NCI-H446 treated with DMSO at 0.1 percent for 48 hours (cell line): ENCODE results near the gene HSPBP1.
A peak's percentile ranks its signal among the peaks of the same experiment; 100 is the strongest.

ENCODE experiments used
- DNase-seq: peaks from one replicate; lab custom pipeline; 2025; lab: John Stamatoyannopoulos, UW

The HSPBP1 gene

GRCh38 chr19:55275851-55276719 is 3.8 kb downstream of the HSPBP1 start:
- no peak for DNase-seq

- no peak for DNase-seq
Observed at GRCh38 chr19:55273978-55274707, 5.8 kb downstream of the HSPBP1 start.

GRCh38 chr19:55272142-55272541 is 7.8 kb downstream of the HSPBP1 start:
- DNase-seq, result no peak

- DNase-seq, result no peak
Observed at GRCh38 chr19:55270172-55270942, 9.6 kb downstream of the HSPBP1 start.

- no peak for DNase-seq
Observed at GRCh38 chr19:55269299-55269698, 10.6 kb downstream of the HSPBP1 start.

- DNase-seq, result no peak
Observed at GRCh38 chr19:55266840-55267239, 13.1 kb downstream of the HSPBP1 start.

- no peak for DNase-seq
Observed at GRCh38 chr19:55266404-55266803, 13.5 kb downstream of the HSPBP1 start.

- no peak for DNase-seq
Observed at GRCh38 chr19:55265723-55266386, 14.1 kb downstream of the HSPBP1 start.

GRCh38 chr19:55265173-55265572 is 14.7 kb downstream of the HSPBP1 start:
- no peak for DNase-seq

GRCh38 chr19:55264531-55264930 is 15.4 kb downstream of the HSPBP1 start:
- no peak for DNase-seq

- DNase-seq, result no peak
Observed at GRCh38 chr19:55262359-55262758, 17.6 kb downstream of the HSPBP1 start.

GRCh38 chr19:55261671-55262126 is 18.2 kb downstream of the HSPBP1 start:
- no peak for DNase-seq

- no peak for DNase-seq
Observed at GRCh38 chr19:55259540-55260210, 20.2 kb downstream of the HSPBP1 start.

GRCh38 chr19:55258828-55259539 is 20.9 kb downstream of the HSPBP1 start, which contains the start of gene PPP6R1:
TSS of gene PPP6R1 (minus strand) at chr19:55259017. CDS start at chr19:55247103, 11,914 bp downstream.
- DNase-seq, result peak; percentile 99

GRCh38 chr19:55258476-55258827 is 21.5 kb downstream of the HSPBP1 start:
- no peak for DNase-seq

- no peak for DNase-seq
Observed at GRCh38 chr19:55257461-55258420, 22.2 kb downstream of the HSPBP1 start.

- DNase-seq, result no peak
Observed at GRCh38 chr19:55256562-55257460, 23.1 kb downstream of the HSPBP1 start.
